C4-2B (cell line): ENCODE measurements around the gene VIL1.

Experiments
- CTCF ChIP-seq: fragments of 450-650 bp; conservative IDR thresholded peaks from 2 replicates; pipeline ENCODE4 v1.5.1; 2017; ENCODE audit warnings: mild to moderate bottlenecking
- ZFX ChIP-seq: fragments of 450-650 bp; IDR thresholded peaks from 2 replicates; pipeline ENCODE4 v1.6.1; 2017

GRCh38 chr2:218383892-218384519 is 34.9 kb upstream of the VIL1 start:
- no peak for TF ChIP-seq CTCF
- TF ChIP-seq ZFX, result no peak
